Adipocyte (in vitro differentiated cells): ENCODE measurements around the gene TAPBP.
A peak's percentile ranks its signal among the peaks of the same experiment; 100 is the strongest.
"Not testable (repeated sequence)": the region's sequence is repeated elsewhere in the genome, so short reads cannot be mapped to it uniquely, and the experiment has no call there.

ENCODE experiments used
- DNase-seq: peaks from one replicate; pipeline ENCODE4 v3.0.0-alpha.2; 2015; ENCODE audit warnings: low read depth
- H3K27me3 ChIP-seq: replicated peaks from 2 replicates; pipeline ENCODE4 v1.7.0; 2013; ENCODE audit warnings: mild to moderate bottlenecking, low read length, moderate library complexity; ENCODE audit not compliant: control insufficient read depth, insufficient read depth
- H3K36me3 ChIP-seq: 2 replicates; pipeline ENCODE4 v1.7.0; 2013; ENCODE audit warnings: low read length, mild to moderate bottlenecking, moderate library complexity; ENCODE audit not compliant: control insufficient read depth, insufficient read depth, severe bottlenecking
- H3K4me1 ChIP-seq: 2 replicates; pipeline ENCODE4 v1.7.0; 2013; ENCODE audit warnings: mild to moderate bottlenecking, low read length, moderate library complexity; ENCODE audit not compliant: control insufficient read depth, insufficient read depth
- H3K4me3 ChIP-seq: 2 replicates; pipeline ENCODE4 v1.7.0; 2013; ENCODE audit warnings: mild to moderate bottlenecking, low read length, moderate library complexity
- H3K9ac ChIP-seq: 2 replicates; pipeline ENCODE4 v1.7.0; 2013; ENCODE audit warnings: mild to moderate bottlenecking, low read length, moderate library complexity
- H3K9me3 ChIP-seq: 2 replicates; pipeline ENCODE4 v1.7.0; 2013; ENCODE audit warnings: mild to moderate bottlenecking, low read length, moderate library complexity; ENCODE audit not compliant: control insufficient read depth

TAPBP gene

DNA sequence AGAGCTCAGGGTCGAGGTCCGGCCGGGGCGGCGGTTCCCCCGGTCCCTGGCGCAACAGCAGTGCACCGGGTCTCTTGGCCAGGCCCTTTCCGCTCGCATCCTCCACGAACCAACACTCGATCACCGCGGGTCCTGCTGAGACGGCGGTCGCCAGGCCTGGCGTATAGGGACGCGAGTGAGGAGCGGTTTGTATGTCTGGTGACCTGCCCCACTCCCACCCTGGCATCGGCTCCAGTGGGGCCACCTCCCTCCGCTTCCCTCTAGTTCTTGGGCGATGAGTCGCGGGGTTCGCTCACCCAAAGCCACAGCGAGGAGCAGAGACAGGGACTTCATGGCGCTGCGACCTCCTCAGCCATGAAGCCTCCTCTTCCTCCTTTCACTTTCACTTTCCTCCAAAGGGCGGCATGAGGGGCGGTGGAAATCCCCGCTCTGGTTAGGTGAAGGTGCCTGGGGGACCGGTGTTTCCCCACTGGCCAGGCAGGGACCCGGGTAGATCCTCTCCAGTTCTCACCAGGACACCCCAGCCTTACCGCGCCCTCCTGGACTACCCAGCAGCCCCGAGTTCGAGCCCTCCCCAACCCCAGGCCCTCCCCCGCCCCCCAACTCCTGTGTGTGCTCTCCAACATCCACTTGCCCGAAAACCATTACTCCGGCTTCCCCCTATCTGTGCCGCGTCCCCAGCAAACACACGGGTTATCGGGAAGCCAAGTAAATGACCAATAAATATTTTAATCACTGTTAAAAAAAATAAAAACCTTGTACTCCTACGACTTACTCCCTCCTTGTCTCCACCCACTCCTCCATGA is at the start of gene TAPBP:
Gene TAPBP (minus strand): TSS at position 370 of the 806 bp plus-strand sequence. CDS start 37 bp downstream, at position 333.
- H3K36me3 ChIP-seq, result peaks cover 5% of the 10 kb centered on the region
- peak within 1 kb of the TSS; percentile 95 for H3K4me3 ChIP-seq
- peaks cover 32% of the 10 kb centered on the region for H3K4me1 ChIP-seq
- no peaks in the 10 kb centered on the region for H3K9me3 ChIP-seq
- peak within 1 kb of the TSS; percentile 99 for H3K9ac ChIP-seq
- no peaks in the 10 kb centered on the region for H3K27me3 ChIP-seq
- DNase-seq, result peak; percentile 87

DNA sequence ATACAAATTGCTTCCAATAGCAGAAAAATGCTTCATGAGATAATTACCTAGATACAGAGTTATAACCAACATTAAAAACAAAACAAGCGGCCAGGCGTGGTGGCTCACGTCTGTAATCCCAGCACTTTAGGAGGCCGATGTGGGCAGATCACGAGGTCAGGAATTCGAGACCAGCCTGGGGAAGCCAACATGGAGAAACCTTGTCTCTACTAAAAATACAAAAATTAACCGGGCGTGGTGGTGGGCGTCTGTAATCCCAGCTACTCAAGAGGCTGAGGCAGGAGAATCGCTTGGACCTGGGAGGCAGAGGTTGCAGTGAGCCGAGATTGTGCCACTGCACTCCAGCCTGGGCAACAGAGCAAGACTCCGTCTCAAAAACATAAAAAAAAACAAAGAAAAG is 49.6 kb upstream of the TAPBP start:
- H3K4me3 ChIP-seq, H3K4me1 ChIP-seq, H3K27me3 ChIP-seq, H3K9me3 ChIP-seq, DNase-seq, H3K36me3 ChIP-seq, H3K9ac ChIP-seq: not testable (repeated sequence)

DNA sequence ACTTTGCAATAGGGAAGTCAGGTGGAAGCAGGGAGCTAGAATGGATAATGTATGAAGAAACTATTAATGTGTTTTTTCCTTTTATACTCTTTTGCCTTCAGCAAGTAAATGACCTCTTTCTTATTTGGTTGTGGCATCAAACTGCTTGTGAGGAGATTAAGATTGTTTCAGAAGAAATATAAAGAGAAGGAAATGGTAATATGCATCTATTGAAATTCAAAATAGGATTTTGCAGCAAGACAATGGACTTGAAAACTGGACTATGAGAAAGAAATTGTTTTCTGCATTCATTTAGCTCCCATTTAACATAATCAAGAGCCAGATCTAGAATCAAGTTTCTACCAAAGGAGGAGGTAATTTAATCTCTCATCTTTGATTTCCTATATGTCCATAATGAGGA is 45.5 kb upstream of the TAPBP start:
- no peak for DNase-seq
- Histone ChIP-seq H3K4me3 (no peak overlapping the region), H3K4me1 (no peaks in the 10 kb centered on the region), H3K27me3 (no peaks in the 10 kb centered on the region), H3K36me3 (no peaks in the 10 kb centered on the region), H3K9ac (no peak overlapping the region), H3K9me3 (peaks cover 2% of the 10 kb centered on the region)

DNA sequence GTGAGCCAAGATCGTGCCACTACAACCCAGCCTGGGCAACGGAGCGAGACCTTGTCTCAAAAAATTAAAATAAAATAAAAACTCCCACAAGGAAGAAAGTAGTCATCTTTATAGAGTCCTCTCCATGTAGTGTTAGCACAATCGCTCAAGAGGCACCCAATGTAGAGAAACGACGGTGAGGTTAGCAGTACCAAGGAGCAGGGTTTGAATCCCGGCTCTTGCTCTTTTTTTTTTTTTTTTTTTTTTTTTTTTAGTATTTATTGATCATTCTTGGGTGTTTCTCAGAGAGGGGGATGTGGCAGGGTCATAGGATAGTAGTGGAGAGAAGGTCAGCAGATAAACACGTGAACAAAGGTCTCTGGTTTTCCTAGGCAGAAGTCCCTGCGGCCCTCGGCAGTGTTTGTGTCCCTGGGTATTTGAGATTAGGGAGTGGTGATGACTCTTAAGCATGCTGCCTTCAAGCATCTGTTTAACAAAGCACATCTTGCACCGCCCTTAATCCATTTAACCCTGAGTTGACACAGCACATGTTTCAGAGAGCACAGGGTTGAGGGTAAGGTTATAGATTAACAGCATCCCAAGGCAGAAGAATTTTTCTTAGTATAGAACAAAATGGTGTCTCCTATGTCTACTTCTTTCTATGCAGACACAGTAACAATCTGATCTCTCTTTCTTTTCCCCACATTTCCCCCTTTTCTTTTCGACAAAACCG is 43.4 kb upstream of the TAPBP start:
- not testable (repeated sequence) for H3K9me3 ChIP-seq, H3K36me3 ChIP-seq, H3K27me3 ChIP-seq, H3K4me1 ChIP-seq, H3K4me3 ChIP-seq, DNase-seq, H3K9ac ChIP-seq

- no peak for DNase-seq
- H3K9ac ChIP-seq, result no peak overlapping the region
Observed at GRCh38 chr6:33356295-33356694, 42.4 kb upstream of the TAPBP start.

GRCh38 chr6:33355860-33356259 is 42.0 kb upstream of the TAPBP start:
- not testable (repeated sequence) for H3K9ac ChIP-seq, H3K27me3 ChIP-seq, H3K36me3 ChIP-seq, H3K9me3 ChIP-seq, DNase-seq, H3K4me3 ChIP-seq, H3K4me1 ChIP-seq

More at GRCh38 chr6:33356295-33356694, 42.4 kb upstream of the TAPBP start:
- Histone ChIP-seq H3K4me1 (no peaks in the 10 kb centered on the region), H3K4me3 (no peak overlapping the region), H3K27me3 (no peaks in the 10 kb centered on the region), H3K9me3 (peaks cover 2% of the 10 kb centered on the region), H3K36me3 (no peaks in the 10 kb centered on the region)

DNA sequence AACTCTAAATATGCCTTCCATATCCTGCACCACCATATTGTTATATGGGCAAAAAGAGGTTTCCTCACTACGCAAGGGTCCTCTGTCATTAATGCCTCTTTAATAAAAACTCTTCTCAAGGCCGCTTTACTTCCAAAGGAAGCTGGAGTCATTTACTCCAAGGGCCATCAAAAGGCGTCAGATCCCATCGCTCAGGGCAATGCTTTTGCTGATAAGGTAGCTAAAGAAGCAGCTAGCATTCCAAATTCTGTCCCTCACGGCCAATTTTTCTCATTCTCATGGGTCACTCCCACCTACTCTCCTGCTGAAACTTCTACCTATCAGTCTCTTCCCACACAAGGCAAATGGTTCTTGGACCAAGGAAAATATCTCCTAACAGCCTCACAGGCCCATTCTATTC is 33.9 kb upstream of the TAPBP start:
- no peak for DNase-seq
- Histone ChIP-seq H3K4me3 (no peak overlapping the region), H3K9ac (no peak overlapping the region), H3K9me3 (no peaks in the 10 kb centered on the region), H3K27me3 (no peaks in the 10 kb centered on the region), H3K4me1 (peaks cover 8% of the 10 kb centered on the region), H3K36me3 (no peaks in the 10 kb centered on the region)

DNA sequence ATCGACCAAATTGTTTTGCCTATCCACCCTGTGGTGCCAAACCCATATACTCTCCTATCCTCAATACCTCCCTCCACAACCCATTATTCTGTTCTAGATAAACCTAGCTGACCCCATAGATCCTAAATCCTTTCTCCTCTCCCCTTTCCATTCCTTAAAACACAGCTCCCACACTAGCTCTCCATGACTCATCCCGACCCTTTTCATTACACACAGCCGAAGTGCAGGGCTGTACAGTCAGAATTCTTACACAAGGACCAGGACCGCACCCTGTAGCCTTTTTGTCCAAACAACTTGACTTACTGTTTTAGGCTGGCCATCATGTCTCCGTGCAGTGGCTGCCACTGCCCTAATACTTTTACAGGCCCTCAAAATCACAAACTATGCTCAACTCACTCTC is 33.1 kb upstream of the TAPBP start:
- H3K4me3 ChIP-seq, result not testable (repeated sequence)

DNA sequence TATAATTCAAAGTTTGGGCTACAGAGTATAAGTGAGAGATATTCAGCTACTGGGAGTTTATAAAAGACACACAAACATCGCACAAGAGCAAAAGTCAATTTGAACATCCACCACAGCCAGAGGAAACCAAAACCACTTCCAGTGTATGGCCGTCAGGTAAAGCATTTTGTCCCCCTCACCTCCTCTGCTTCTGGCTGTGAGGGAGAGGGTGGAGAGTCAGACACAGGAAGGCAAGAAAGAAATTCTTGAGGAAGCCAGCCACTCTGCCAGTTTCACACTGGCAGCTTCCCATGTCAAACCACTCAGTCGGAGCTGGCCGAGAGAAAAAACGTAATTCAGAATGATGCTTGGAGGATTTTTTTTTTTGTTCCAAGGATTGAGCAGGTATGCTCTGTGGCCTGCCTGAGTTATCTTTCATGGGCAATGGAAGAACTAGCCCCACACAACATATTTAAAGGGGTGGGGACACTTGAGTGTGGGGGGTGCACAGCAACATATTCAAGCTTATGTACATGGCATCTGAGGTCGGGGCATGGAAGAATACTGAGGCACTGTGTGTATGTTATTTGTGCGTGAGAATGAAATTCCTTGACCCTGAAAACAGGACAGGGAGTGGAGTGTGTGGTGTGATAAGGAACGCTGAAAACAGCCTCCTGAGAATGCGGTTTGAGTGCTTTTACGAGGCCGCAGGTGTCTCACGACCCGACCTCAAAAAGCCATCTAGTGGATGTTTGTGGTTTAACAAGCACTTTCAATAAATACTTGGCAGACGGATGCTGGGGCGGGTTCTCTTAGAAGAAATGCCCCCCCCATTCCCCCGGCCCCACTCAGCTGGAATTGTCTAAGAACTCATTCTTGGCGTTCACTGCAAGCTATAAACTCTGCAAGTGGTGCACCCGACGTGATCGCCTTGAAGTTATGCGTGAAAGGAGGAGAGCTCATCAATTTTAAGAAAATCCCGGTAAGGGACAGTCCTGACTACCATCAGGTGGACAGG is 31.1 kb upstream of the TAPBP start:
- H3K9me3 ChIP-seq, result no peaks in the 10 kb centered on the region
- no peak overlapping the region for H3K9ac ChIP-seq
- no peaks in the 10 kb centered on the region for H3K27me3 ChIP-seq
- H3K36me3 ChIP-seq, result no peaks in the 10 kb centered on the region
- DNase-seq, result peak; percentile 86
- H3K4me1 ChIP-seq, result peaks cover 8% of the 10 kb centered on the region
- no peak overlapping the region for H3K4me3 ChIP-seq

More for the DNA sequence above, 33.1 kb upstream of the TAPBP start:
- H3K36me3 ChIP-seq, H3K9ac ChIP-seq, H3K27me3 ChIP-seq, H3K9me3 ChIP-seq, H3K4me1 ChIP-seq: not testable (repeated sequence)
- DNase-seq, result peak; percentile 24

DNA sequence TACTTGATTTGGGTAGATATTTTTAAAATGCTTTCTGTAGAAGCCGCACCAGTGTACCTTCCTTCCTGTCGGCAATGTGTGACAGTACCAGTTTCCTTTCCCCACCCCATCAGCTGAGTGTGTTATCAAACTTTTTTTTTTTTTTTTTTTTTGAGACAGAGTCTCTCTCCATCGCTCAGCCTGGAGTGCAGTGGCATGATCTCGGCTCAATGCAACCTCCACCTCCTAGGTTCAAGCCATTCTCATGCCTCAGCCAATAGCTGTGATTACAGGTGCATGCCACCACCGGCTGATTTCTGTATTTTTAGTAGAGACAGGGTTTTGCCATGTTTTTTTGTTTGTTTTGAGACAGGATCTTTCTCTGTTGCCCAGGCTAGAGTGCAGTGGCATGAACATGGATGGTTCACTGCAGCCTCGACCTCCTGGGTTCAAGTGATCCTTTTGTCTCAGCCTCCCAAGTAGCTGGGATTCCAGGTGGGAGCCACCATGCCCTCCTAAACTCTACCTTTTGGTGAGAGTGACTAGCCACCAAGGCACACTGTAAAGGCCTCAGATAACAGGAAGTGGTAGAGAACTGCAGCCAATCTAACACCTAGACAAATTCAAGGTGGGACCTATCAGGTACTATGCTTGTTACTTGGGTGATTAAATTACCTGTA is 30.2 kb upstream of the TAPBP start:
- Histone ChIP-seq H3K4me1 (peaks cover 8% of the 10 kb centered on the region), H3K4me3 (no peak overlapping the region)
- DNase-seq, result no peak

More for the DNA sequence above, 30.2 kb upstream of the TAPBP start:
- Histone ChIP-seq H3K9ac (no peak overlapping the region), H3K9me3 (no peaks in the 10 kb centered on the region), H3K36me3 (no peaks in the 10 kb centered on the region), H3K27me3 (no peaks in the 10 kb centered on the region)
